Transverse colon (tissue), 4 donors: ENCODE measurements around the gene IDH1. TPM values are rescaled to one million over a fixed set of nuclear protein-coding genes. Genes with fewer than 3 reads are reported as not detected.
"Not testable (repeated sequence)": the region's sequence is repeated elsewhere in the genome, so short reads cannot be mapped to it uniquely, and the experiment has no call there.

Source experiments
- DNase-seq: peaks from one replicate; pipeline ENCODE4 v3.0.0-alpha.2; 2019
- H3K27ac ChIP-seq, 4 donors: fragments of 200-600 bp; sonication (generic); 2 replicates each; pipeline ENCODE4 v1.5.1; 2016 to 2018; ENCODE audit warnings: inconsistent platforms in 4 of 4
- H3K27me3 ChIP-seq: fragments of 200-600 bp; sonication (generic); 2 replicates; pipeline ENCODE4 v1.5.1; 2017; ENCODE audit warnings: inconsistent platforms
- H3K36me3 ChIP-seq, 4 donors: fragments of 200-600 bp; sonication (generic); 2 replicates each; pipeline ENCODE4 v1.5.1; 2017 to 2019; ENCODE audit warnings: inconsistent platforms in 4 of 4
- H3K4me1 ChIP-seq, 4 donors: fragments of 200-600 bp; sonication (generic); 2 replicates each; pipeline ENCODE4 v1.5.1; 2017 to 2020; ENCODE audit warnings: inconsistent platforms in 4 of 4
- H3K4me3 ChIP-seq, 4 donors: fragments of 200-600 bp; sonication (generic); 1 replicate in 1 of 4; 2 replicates in 3 of 4; pipeline versions ENCODE4 v1.5.1 to v1.6.1; 2017 to 2019; ENCODE audit warnings: inconsistent platforms in 4 of 4
- H3K9me3 ChIP-seq, 2 donors: fragments of 200-600 bp; sonication (generic); 2 replicates each; pipeline ENCODE4 v1.5.1; 2017 to 2019; ENCODE audit warnings: inconsistent platforms in 2 of 2
- EP300 ChIP-seq: sonication (generic); formaldehyde crosslinking; IDR thresholded peaks from one replicate; pipeline ENCODE4 v1.6.1; 2017; ENCODE audit warnings: antibody characterized with exemption, low read depth
- POLR2A ChIP-seq: fragments of 450-650 bp; IDR thresholded peaks from one replicate; pipeline ENCODE4 v1.6.1; 2016; ENCODE audit warnings: antibody characterized with exemption, mild to moderate bottlenecking, moderate library complexity
- POLR2AphosphoS5 ChIP-seq, 3 donors: sonication (generic); formaldehyde crosslinking; IDR thresholded peaks; one replicate each; pipeline ENCODE4 v1.6.1; 2016; ENCODE audit warnings: antibody characterized with exemption in 3 of 3
- WGBS, 2 donors: methylation state at CpG; one replicate each; pipeline ENCODE4 v1.1.5; 2018; ENCODE audit warnings: low coverage in 1 of 2; 5-methylcytosine and 5-hydroxymethylcytosine counted together
- in situ Hi-C, 4 donors: fragments of 200-750 bp; cut with MboI; loops; one replicate each; pipeline versions ENCODE4 v1.15.0 to v1.15.1; 2017; ENCODE audit warnings: low sequenced_read_pairs in 3 of 4, low pct_ligation_motif_present in 1 of 4, low pct_unique_long_range_greater_than_20kb in 1 of 4
- intact Hi-C: fragments of 100-400 bp; cut with DNase I; formaldehyde crosslinking; loops from one replicate; pipeline ENCODE4 v1.15.1; 2023; ENCODE audit warnings: low total_unique reads
- total RNA-seq, 4 donors: library from RNA; depleted of rRNA; stranded (reverse); fragments of >200 nt; gene quantifications; one replicate each; pipeline ENCODE4 v1.1.0, GENCODE V29; 2016
- TF ChIP-seq, protein P1 (sequence below), 5 experiments: fragments of 200-600 bp in 3 of 5; fragments of 450-650 bp in 2 of 5; sonication (generic) in 3 of 5; IDR thresholded peaks; 1 replicate in 2 of 5; 2 replicates in 3 of 5; pipeline ENCODE4 v1.5.1; 2016 to 2017; ENCODE audit warnings: antibody characterized with exemption in 5 of 5, inconsistent platforms in 3 of 5, mild to moderate bottlenecking in 2 of 5, moderate library complexity in 1 of 5

Gene IDH1
- total RNA-seq, 4 donors from 2014 or later: 47.9 to 164 (median 136) TPM

DNA sequence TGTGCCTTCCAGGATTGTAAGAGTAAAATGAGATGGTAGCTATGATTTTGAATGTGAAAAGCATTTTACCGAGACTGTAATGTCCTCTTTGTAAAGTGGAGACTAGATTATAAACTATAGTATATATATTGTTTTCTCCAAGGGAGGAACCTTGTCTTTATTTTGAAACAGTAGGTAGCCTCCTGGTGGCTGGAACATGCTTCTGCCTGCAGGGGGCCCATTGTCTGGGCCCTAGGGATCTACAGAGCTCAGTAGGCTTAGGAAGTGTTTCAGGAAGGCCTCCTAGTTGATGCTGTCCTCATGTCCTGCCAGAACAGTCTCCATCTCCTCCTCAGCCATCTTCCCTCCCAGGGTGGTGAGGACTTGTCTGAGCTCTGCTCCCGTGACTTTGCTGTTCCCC is 14.2 kb upstream of the IDH1 start:
- TF ChIP-seq EP300 (no peak), POLR2AphosphoS5 (IDR thresholded peaks at IDR 0.05) (no peak), POLR2A (no peak)
- TF ChIP-seq, protein P1, sequence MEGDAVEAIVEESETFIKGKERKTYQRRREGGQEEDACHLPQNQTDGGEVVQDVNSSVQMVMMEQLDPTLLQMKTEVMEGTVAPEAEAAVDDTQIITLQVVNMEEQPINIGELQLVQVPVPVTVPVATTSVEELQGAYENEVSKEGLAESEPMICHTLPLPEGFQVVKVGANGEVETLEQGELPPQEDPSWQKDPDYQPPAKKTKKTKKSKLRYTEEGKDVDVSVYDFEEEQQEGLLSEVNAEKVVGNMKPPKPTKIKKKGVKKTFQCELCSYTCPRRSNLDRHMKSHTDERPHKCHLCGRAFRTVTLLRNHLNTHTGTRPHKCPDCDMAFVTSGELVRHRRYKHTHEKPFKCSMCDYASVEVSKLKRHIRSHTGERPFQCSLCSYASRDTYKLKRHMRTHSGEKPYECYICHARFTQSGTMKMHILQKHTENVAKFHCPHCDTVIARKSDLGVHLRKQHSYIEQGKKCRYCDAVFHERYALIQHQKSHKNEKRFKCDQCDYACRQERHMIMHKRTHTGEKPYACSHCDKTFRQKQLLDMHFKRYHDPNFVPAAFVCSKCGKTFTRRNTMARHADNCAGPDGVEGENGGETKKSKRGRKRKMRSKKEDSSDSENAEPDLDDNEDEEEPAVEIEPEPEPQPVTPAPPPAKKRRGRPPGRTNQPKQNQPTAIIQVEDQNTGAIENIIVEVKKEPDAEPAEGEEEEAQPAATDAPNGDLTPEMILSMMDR (IDR thresholded peaks at IDR 0.05): peak in 1 of 5 experiments; percentile 3
- Histone ChIP-seq H3K27ac (no peak overlapping the region), H3K36me3 (peaks cover 0 to 26% (median 6%) of the 10 kb centered on the region in 4 donors), H3K4me1 (peaks cover 11 to 36% (median 17%) of the 10 kb centered on the region in 4 donors), H3K4me3 (no peak overlapping the region), H3K9me3 (no peaks in the 10 kb centered on the region), H3K27me3 (no peaks in the 10 kb centered on the region)
- in situ Hi-C loops (loop anchor here in 1 of 4 donors (25.0 kb wide), 3 partner anchors 657 to 1507 kb away; partner anchors contain the start of genes CREB1, FASTKD2 and MDH1B), intact Hi-C loops (no loop called here)
- 100% methylated on average over 2 of the region's 2 CpGs; no CpG with 5 or more reads in 1 of the 2 donors for WGBS, 2 donors
- DNase-seq: no peak

DNA sequence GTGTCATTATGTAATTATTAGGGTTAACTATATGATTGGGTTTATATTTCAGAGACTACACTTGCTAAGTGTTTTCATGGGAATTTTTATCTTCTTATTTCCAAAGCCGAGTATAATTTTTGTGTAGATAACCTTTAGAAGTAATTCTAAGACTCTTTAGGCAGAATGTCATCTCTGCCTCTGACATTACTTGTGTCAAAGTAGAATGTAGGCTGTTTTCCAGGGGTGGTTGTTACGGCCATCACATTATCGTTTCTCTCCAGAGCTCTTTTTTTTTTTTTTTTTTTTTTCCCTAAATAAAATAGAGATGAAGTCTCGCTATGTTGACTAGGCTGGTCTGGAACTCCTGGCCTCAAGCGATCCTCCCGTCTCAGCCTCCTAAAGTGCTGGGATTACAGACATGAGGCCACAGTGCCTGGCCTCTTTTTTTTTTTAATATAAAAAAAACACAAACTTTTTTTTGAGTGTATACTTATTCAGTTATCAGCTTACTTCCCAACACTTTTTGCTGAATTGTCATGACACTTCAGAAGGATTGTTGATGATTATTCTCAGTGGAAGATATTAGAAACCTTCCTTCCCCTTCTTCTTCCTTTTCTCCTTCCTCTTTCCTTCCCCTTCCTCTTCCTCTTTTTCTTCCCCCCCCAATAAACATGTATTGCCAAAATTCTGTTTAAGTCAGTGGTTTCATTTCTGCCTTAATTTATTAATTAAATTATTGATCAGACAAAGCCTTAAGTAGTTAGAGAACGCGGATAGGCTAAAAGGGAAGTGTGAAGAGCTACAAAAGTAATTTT is 13.5 kb upstream of the IDH1 start:
- Histone ChIP-seq H3K4me3 (no peak overlapping the region), H3K4me1 (peaks cover 11 to 36% (median 17%) of the 10 kb centered on the region in 4 donors), H3K27me3 (no peaks in the 10 kb centered on the region), H3K27ac (no peak overlapping the region), H3K36me3 (peaks cover 0 to 19% (median 5%) of the 10 kb centered on the region in 4 donors), H3K9me3 (no peaks in the 10 kb centered on the region)
- 84 to 85% methylated on average over 5 to 8 of the region's 8 CpGs for WGBS, 2 donors
- DNase-seq: no peak
- in situ Hi-C loops (loop anchor here in 1 of 4 donors (25.0 kb wide), 3 partner anchors 656 to 1506 kb away; partner anchors contain the start of genes CREB1, FASTKD2 and MDH1B), intact Hi-C loops (no loop called here)
- TF ChIP-seq, protein P1 (IDR thresholded peaks at IDR 0.05): no peak
- TF ChIP-seq EP300: no peak
- no peak for TF ChIP-seq POLR2AphosphoS5 (IDR thresholded peaks at IDR 0.05)
- TF ChIP-seq POLR2A: no peak

DNA sequence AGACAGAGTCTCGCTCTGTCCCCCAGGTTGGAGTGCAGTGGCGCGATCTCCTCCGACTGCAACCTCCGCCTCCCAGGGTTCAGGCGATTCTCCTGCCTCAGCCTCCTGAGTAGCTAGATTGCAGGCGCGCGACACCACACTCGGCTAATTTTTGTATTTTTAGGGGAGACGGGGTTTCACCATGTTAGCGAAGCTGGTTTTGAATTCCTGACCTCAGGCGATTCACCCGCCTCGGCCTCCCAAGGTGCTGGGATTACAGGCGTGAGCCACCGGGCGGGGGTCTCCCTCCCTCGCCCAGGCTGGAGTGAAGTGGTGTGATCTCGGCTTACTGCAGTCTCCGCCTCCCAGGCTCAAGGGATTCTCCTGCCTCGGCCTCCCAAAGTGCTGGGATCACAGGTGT is 12.7 kb upstream of the IDH1 start:
- in situ Hi-C loops: loop anchor here in 1 of 4 donors (25.0 kb wide), 3 partner anchors 655 to 1505 kb away; partner anchors contain the start of genes CREB1, FASTKD2 and MDH1B
- H3K27me3 ChIP-seq, H3K9me3 ChIP-seq, intact Hi-C loops, DNase-seq, H3K27ac ChIP-seq: not testable (repeated sequence)
- Histone ChIP-seq H3K4me3 (peak overlapping the region in 1 of 4 donors; percentile 2), H3K36me3 (peaks cover 0 to 14% (median 2%) of the 10 kb centered on the region in 4 donors), H3K4me1 (peaks cover 11 to 36% (median 17%) of the 10 kb centered on the region in 4 donors)
- WGBS, 2 donors: 89 to 91% methylated on average over 9 to 22 of the region's 22 CpGs

DNA sequence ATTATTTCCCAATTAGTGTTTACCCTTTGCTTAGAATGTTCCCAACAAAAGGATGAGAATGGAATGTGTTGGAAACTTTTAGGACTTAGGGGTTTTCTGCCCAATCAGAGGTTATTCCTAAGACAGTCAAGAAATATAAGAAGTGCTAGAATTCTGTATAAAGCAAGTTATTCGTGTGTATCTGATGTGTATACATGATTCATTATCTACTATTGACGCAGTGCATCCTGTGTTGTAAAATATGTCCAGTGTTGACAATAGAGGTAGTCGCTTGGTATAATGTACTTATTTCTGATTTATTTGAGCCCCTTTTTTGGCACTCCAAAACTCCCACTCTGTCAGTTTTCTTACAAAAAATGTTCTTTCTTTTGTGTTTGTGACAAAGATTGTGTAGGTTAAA is 12.1 kb upstream of the IDH1 start:
- in situ Hi-C loops: loop anchor here in 1 of 4 donors (25.0 kb wide), 3 partner anchors 655 to 1505 kb away; partner anchors contain the start of genes CREB1, FASTKD2 and MDH1B

More for the DNA sequence above, 12.1 kb upstream of the IDH1 start:
- H3K4me3 ChIP-seq: peak overlapping the region in 3 of 4 donors; percentile 88 to 97 (median 96)
- TF ChIP-seq POLR2A (no peak), EP300 (no peak), POLR2AphosphoS5 (IDR thresholded peaks at IDR 0.05) (no peak)
- TF ChIP-seq, protein P1 (IDR thresholded peaks at IDR 0.05): no peak
- intact Hi-C loops: loop anchor here (1.0 kb wide), 1 partner anchor 11 kb away; no protein-coding TSS in a partner anchor
- H3K27ac ChIP-seq: peak overlapping the region; percentile 94 to 99 (median 98)
- DNase-seq: no peak
- H3K4me1 ChIP-seq: peaks cover 11 to 36% (median 17%) of the 10 kb centered on the region in 4 donors
- peaks cover 0 to 9% (median 0%) of the 10 kb centered on the region in 4 donors for H3K36me3 ChIP-seq
- H3K9me3 ChIP-seq: no peaks in the 10 kb centered on the region
- H3K27me3 ChIP-seq: no peaks in the 10 kb centered on the region
- WGBS, 2 donors: 4 to 5% methylated on average over 3 of the region's 3 CpGs
